ENCODE data around the gene MPHOSPH9.

The MPHOSPH9 gene

DNA sequence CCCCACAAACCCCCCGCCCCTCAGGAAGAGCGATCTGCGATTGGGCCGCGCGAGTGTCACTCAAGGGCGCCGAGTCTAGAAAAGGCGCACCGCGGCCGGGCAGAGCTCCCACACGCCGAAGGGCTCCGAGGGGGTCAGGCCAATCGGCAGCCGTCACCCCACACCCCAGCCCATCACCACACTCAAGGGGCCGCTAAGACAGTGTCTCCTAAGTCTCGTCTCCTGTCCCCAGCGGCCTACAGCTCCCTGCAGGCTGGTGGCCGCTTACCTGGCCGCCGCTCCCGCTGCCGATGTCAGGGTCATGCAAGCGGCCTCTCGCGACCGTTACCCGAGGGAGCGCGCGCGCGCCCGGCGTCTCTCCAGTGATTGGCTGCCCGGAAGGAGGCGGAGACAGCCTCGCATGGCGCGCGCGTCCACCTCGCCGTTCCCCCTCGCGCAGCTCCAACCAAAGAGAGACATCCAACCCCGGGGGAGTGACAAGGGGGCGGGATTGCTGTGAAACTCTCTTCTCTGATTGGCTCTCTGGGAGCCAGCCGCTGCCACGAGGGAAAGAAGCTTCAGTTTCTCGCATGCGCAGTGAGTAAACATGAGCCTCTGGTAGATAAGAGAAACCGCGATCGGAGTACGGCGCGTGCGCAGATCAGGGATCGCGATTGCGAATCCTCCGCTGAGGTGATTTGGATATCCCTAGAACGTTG, at the start of gene MPHOSPH9, which contains the start of gene MTRFR:
Gene MPHOSPH9 (minus strand): TSS at position 335 of the 698 bp plus-strand sequence. CDS start 2,777 bp downstream, outside the sequence.
Gene MTRFR (plus strand): TSS at position 630 of the 698 bp plus-strand sequence. CDS start 20,239 bp downstream, outside the sequence.
- Mint-ChIP-seq H3K4me3 (peak within 1 kb of the TSS; percentile 99), H3K9me3 (no peaks in the 10 kb centered on the region), H3K27ac (peak within 1 kb of the TSS; percentile 94), H3K4me1 (ENCODE audit: low read depth) (peaks cover 50% of the 10 kb centered on the region), H3K27me3 (ENCODE audit: low read depth) (peaks cover 3% of the 10 kb centered on the region), H3K36me3 (ENCODE audit: low read depth) (peaks cover 44% of the 10 kb centered on the region)
- DNase-seq (ENCODE audit: low spot score) = peak; percentile 99

- Mint-ChIP-seq H3K27me3 (ENCODE audit: low read depth) (no peaks in the 10 kb centered on the region), H3K4me3 (no peak overlapping the region), H3K27ac (no peak overlapping the region), H3K36me3 (ENCODE audit: low read depth) (no peaks in the 10 kb centered on the region), H3K9me3 (no peaks in the 10 kb centered on the region), H3K4me1 (ENCODE audit: low read depth) (peaks cover 4% of the 10 kb centered on the region)
- no peak for DNase-seq (ENCODE audit: low spot score)
Measured at GRCh38 chr12:123282111-123282510, 49.2 kb upstream of the MPHOSPH9 start.

DNA sequence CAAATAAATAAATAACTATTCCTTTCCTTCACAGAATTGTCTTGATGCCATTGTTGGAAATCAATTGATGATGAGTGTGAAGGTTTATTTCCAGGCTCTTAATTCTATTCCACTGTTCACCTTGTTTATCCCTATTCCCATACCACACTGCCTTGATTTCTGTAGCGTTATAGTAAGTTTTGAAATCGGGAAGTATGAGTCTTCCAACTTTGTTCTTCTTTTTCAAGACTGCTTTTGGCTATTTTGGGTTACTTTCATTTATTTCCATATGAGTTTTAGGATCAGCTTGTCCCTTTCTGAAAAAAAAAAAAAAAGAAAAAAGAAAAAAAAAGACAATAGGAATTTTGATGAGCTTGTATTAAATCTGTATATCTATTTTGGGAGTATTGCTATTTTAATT, 48.0 kb upstream of the MPHOSPH9 start:
- Mint-ChIP-seq H3K4me3 (no peak overlapping the region), H3K27me3 (ENCODE audit: low read depth) (no peaks in the 10 kb centered on the region), H3K4me1 (ENCODE audit: low read depth) (peaks cover 4% of the 10 kb centered on the region), H3K27ac (no peak overlapping the region), H3K36me3 (ENCODE audit: low read depth) (no peaks in the 10 kb centered on the region), H3K9me3 (no peaks in the 10 kb centered on the region)
- no peak for DNase-seq (ENCODE audit: low spot score)

- peak overlapping the region; percentile 6 for H3K4me3 Mint-ChIP-seq
- no peaks in the 10 kb centered on the region for H3K9me3 Mint-ChIP-seq
- peak overlapping the region; percentile 84 for H3K27ac Mint-ChIP-seq
- no peaks in the 10 kb centered on the region for H3K36me3 Mint-ChIP-seq (ENCODE audit: low read depth)
- DNase-seq (ENCODE audit: low spot score) = peak; percentile 45
- H3K4me1 Mint-ChIP-seq (ENCODE audit: low read depth) = peaks cover 4% of the 10 kb centered on the region
- H3K27me3 Mint-ChIP-seq (ENCODE audit: low read depth) = no peaks in the 10 kb centered on the region
Measured at GRCh38 chr12:123278101-123278627, 45.2 kb upstream of the MPHOSPH9 start.

GRCh38 chr12:123273166-123273565, 40.2 kb upstream of the MPHOSPH9 start:
- H3K4me3 Mint-ChIP-seq = peak overlapping the region; percentile 67
- no peaks in the 10 kb centered on the region for H3K36me3 Mint-ChIP-seq (ENCODE audit: low read depth)
- DNase-seq (ENCODE audit: low spot score) = no peak
- H3K27ac Mint-ChIP-seq = no peak overlapping the region
- H3K4me1 Mint-ChIP-seq (ENCODE audit: low read depth) = peaks cover 19% of the 10 kb centered on the region
- H3K27me3 Mint-ChIP-seq (ENCODE audit: low read depth) = no peaks in the 10 kb centered on the region
- H3K9me3 Mint-ChIP-seq = no peaks in the 10 kb centered on the region

- Mint-ChIP-seq H3K36me3 (ENCODE audit: low read depth) (no peaks in the 10 kb centered on the region), H3K4me3 (no peak overlapping the region), H3K9me3 (no peaks in the 10 kb centered on the region), H3K27me3 (ENCODE audit: low read depth) (no peaks in the 10 kb centered on the region), H3K4me1 (ENCODE audit: low read depth) (peaks cover 18% of the 10 kb centered on the region), H3K27ac (no peak overlapping the region)
- DNase-seq (ENCODE audit: low spot score) = peak; percentile 71
Measured at GRCh38 chr12:123271001-123271668, 38.2 kb upstream of the MPHOSPH9 start.

DNA sequence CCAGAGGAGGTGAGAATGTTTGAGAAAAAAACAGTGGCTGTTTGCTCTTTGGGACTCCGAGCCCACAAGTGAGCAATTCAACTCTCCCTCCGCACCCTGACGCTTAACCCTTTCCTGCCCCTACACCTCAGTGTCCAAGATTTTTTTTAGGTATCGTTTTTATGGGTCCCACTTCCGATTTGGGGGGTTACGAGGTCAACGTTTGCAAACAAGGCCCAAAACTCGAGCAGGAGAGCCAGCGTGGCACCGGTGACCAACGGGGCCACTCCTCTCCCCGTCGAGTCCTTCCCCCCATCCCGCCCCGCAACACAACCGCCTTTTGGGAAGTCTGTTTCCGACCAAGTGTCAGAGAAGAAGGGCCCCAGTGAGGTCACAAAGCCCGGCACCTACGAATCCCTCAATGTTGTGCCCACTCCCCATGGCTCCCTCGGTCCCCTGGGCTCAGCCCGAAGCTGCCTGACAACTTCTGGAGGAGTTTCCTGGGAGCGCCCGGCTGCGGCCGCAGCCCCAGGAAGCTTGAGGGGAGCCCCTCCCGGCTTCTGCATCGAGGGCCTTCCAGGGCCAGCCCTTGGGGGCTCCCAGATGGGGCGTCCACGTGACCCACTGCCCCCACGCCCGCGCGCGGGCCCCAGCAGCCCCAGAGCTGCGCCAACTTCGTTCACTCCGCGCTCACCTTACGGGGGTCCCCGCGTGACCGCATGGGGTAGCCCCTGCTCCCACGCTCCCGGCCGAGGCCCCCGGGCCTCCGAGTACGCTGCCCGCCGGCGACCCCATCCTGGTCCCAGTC, 37.5 kb upstream of the MPHOSPH9 start:
- H3K27me3 Mint-ChIP-seq (ENCODE audit: low read depth) = no peaks in the 10 kb centered on the region
- peaks cover 18% of the 10 kb centered on the region for H3K4me1 Mint-ChIP-seq (ENCODE audit: low read depth)
- H3K27ac Mint-ChIP-seq = peak overlapping the region; percentile 82
- peak overlapping the region; percentile 87 for H3K4me3 Mint-ChIP-seq
- no peaks in the 10 kb centered on the region for H3K36me3 Mint-ChIP-seq (ENCODE audit: low read depth)
- no peak for DNase-seq (ENCODE audit: low spot score)
- no peaks in the 10 kb centered on the region for H3K9me3 Mint-ChIP-seq

- DNase-seq (ENCODE audit: low spot score) = no peak
- Mint-ChIP-seq H3K36me3 (ENCODE audit: low read depth) (no peaks in the 10 kb centered on the region), H3K9me3 (no peaks in the 10 kb centered on the region), H3K4me1 (ENCODE audit: low read depth) (peaks cover 18% of the 10 kb centered on the region), H3K27me3 (ENCODE audit: low read depth) (no peaks in the 10 kb centered on the region), H3K4me3 (peak overlapping the region; percentile 87), H3K27ac (peak overlapping the region; percentile 82)
Measured at GRCh38 chr12:123269896-123270213, 36.9 kb upstream of the MPHOSPH9 start.

GRCh38 chr12:123269395-123269892, 36.5 kb upstream of the MPHOSPH9 start:
- Mint-ChIP-seq H3K36me3 (ENCODE audit: low read depth) (peaks cover 2% of the 10 kb centered on the region), H3K4me1 (ENCODE audit: low read depth) (peaks cover 18% of the 10 kb centered on the region), H3K27ac (peak overlapping the region; percentile 81), H3K27me3 (ENCODE audit: low read depth) (no peaks in the 10 kb centered on the region), H3K9me3 (no peaks in the 10 kb centered on the region), H3K4me3 (peak overlapping the region; percentile 87)
- DNase-seq (ENCODE audit: low spot score) = no peak

DNA sequence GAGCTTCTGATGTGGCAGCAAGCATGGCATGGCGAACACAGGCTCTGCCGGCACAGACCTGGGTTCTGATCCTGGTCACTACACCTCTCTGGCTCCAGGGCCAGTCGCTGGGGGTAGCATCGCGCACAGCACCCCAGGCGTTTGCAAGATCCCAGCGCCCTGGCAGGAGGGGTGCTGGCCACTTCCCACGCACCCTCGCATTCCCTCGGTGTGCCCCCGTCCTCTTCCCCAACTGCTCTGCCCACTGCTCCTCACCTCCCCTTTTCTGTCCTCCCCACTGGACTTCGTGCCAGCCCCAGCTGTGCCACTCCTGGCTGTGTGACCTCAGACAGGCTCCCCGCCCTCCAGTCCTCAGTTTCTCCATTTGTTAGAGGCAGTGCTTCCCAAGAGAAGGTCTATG, 35.9 kb upstream of the MPHOSPH9 start:
- H3K4me1 Mint-ChIP-seq (ENCODE audit: low read depth) = peaks cover 18% of the 10 kb centered on the region
- peak overlapping the region; percentile 50 for H3K27ac Mint-ChIP-seq
- no peaks in the 10 kb centered on the region for H3K27me3 Mint-ChIP-seq (ENCODE audit: low read depth)
- H3K4me3 Mint-ChIP-seq = peak overlapping the region; percentile 57
- H3K36me3 Mint-ChIP-seq (ENCODE audit: low read depth) = peaks cover 3% of the 10 kb centered on the region
- DNase-seq (ENCODE audit: low spot score) = no peak
- no peaks in the 10 kb centered on the region for H3K9me3 Mint-ChIP-seq

DNA sequence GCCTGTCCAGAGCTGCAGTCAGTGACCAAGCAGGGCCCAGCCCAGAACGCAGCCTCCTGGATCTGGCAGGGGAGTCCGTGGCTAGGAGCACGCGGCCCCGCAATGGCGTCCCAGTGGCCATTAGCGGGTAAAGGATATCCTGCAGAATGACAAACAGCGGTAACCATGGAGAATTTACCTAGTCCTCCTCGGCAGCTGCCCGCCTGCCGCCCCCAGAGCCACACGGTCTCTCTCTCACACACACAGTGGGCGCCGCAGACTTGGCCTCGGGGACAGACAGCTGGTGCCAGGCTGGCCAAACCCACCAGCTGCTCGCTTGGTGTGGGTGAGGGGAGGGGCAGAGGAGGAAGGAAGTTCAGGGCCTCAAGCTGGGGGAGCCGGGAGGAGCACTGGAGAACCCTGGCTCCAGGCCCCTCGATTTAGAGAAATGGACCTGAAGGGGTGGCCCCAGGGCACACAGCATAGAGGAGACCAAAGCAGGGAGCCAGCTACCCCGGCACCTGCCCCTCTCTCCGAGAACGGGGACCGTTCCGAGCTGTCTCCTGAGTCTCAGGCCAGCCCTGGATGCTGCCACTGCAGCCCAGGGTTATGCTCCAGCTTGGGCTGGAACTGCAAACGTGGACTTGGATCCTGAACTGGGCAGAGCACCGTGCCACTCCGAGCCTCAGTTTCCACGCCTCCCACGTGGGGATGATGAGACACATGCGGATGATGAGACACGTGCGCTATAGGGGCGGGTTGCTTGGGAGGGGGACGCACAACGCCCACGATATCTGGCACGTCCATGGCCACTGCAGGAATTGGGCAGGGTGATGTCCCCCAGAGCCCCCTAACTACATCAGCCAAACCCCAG, 35.3 kb upstream of the MPHOSPH9 start:
- no peaks in the 10 kb centered on the region for H3K27me3 Mint-ChIP-seq (ENCODE audit: low read depth)
- peaks cover 18% of the 10 kb centered on the region for H3K4me1 Mint-ChIP-seq (ENCODE audit: low read depth)
- H3K9me3 Mint-ChIP-seq = no peaks in the 10 kb centered on the region
- H3K4me3 Mint-ChIP-seq = peak overlapping the region; percentile 64
- H3K36me3 Mint-ChIP-seq (ENCODE audit: low read depth) = peaks cover 5% of the 10 kb centered on the region
- DNase-seq (ENCODE audit: low spot score) = no peak
- peak overlapping the region; percentile 70 for H3K27ac Mint-ChIP-seq

- no peak overlapping the region for H3K4me3 Mint-ChIP-seq
- H3K27ac Mint-ChIP-seq = peak overlapping the region; percentile 32
- peaks cover 5% of the 10 kb centered on the region for H3K36me3 Mint-ChIP-seq (ENCODE audit: low read depth)
- H3K4me1 Mint-ChIP-seq (ENCODE audit: low read depth) = peaks cover 18% of the 10 kb centered on the region
- H3K27me3 Mint-ChIP-seq (ENCODE audit: low read depth) = no peaks in the 10 kb centered on the region
- no peak for DNase-seq (ENCODE audit: low spot score)
- no peaks in the 10 kb centered on the region for H3K9me3 Mint-ChIP-seq
Measured at GRCh38 chr12:123267335-123267920, 34.5 kb upstream of the MPHOSPH9 start.
